ENCODE data around the gene TOM1. TPM values are rescaled to one million over a fixed set of nuclear protein-coding genes. Genes with fewer than 3 reads are reported as not detected.

Gene TOM1
- total RNA-seq, 1 experiment from 2014 or later = 22.3 TPM

- Histone ChIP-seq H3K23ac (ENCODE audit: insufficient read length, low read depth, low read length) (no peak overlapping the region), H2BK120ac (ENCODE audit: low read depth, low read length, poor library complexity, severe bottlenecking) (no peak overlapping the region), H2AFZ (ENCODE audit: low read length) (no peak overlapping the region), H3K18ac (ENCODE audit: insufficient read length, low read depth, low read length) (no peak overlapping the region), H3K4me1 (ENCODE audit: insufficient read depth, low read length) (peaks cover 9% of the 10 kb centered on the region; the same call in 1 of the 2 replicates), H3K14ac (ENCODE audit: insufficient read depth, low read length) (no peak overlapping the region), H3K79me2 (ENCODE audit: insufficient read depth, low read length) (no peaks in the 10 kb centered on the region), H3K4ac (ENCODE audit: low read depth, low read length) (no peak overlapping the region), H2AK5ac (ENCODE audit: insufficient read length, low read length) (peak overlapping the region; percentile 25), H2BK15ac (ENCODE audit: low read depth, low read length) (no peak overlapping the region), H3T11ph (ENCODE audit: low read length) (no peak overlapping the region), H2BK20ac (ENCODE audit: low read depth, low read length, poor library complexity, severe bottlenecking) (no peak overlapping the region), H3K9ac (ENCODE audit: extremely low read depth, insufficient read length, low read length) (no peak overlapping the region), H4K5ac (ENCODE audit: insufficient read length, low read depth, low read length) (no peak overlapping the region), H3K27ac (ENCODE audit: insufficient read length, low read depth, low read length) (no peak overlapping the region), H2BK5ac (ENCODE audit: insufficient read length, low read length) (no peak overlapping the region), H3K4me2 (ENCODE audit: insufficient read depth, insufficient read length, low read length) (no peak overlapping the region), H4K8ac (replicated peaks; ENCODE audit: insufficient read length, low read depth, low read length) (no peak overlapping the region), H3K27me3 (ENCODE audit: insufficient read depth, low read length) (no peaks in the 10 kb centered on the region), H4K91ac (ENCODE audit: insufficient read length, low read depth, low read length) (no peak overlapping the region), H3K79me1 (ENCODE audit: insufficient read depth, low read depth, low read length, poor library complexity, severe bottlenecking) (no peaks in the 10 kb centered on the region), H2BK12ac (ENCODE audit: insufficient read length, low read depth, low read length) (no peak overlapping the region), H3K23me2 (ENCODE audit: insufficient read length, low read depth, low read length, poor library complexity, severe bottlenecking) (peaks cover 7% of the 10 kb centered on the region), H3K56ac (ENCODE audit: insufficient read length, low read depth, low read length) (no peak overlapping the region), H4K20me1 (ENCODE audit: control insufficient read depth, insufficient read depth, insufficient read length) (no peaks in the 10 kb centered on the region), H3K9me3 (ENCODE audit: control insufficient read depth, low read depth, low read length) (no peaks in the 10 kb centered on the region)
- no CpG with 5 or more reads among the region's 6 CpGs for WGBS (ENCODE audit: extremely low coverage, insufficient read length, low lambda C conversion rate)
- no peak overlapping the region; a peak in 1 of 7 replicates for H3K27ac Mint-ChIP-seq
- DNase-seq = no peak
- no peaks in the 10 kb centered on the region; a peak in 1 of 5 replicates for H3K9me3 Mint-ChIP-seq
- H3K36me3 Mint-ChIP-seq (ENCODE audit: insufficient read depth in 1 of 3, low read depth in 3 of 3) = peaks cover 0 to 21% (median 3%) of the 10 kb centered on the region in 3 experiments; a peak in 4 of 7 replicates
- H3K4me3 Mint-ChIP-seq = peak overlapping the region in 1 of 2 experiments; percentile 66; a peak in 1 of 5 replicates
- TF ChIP-seq, protein P1, sequence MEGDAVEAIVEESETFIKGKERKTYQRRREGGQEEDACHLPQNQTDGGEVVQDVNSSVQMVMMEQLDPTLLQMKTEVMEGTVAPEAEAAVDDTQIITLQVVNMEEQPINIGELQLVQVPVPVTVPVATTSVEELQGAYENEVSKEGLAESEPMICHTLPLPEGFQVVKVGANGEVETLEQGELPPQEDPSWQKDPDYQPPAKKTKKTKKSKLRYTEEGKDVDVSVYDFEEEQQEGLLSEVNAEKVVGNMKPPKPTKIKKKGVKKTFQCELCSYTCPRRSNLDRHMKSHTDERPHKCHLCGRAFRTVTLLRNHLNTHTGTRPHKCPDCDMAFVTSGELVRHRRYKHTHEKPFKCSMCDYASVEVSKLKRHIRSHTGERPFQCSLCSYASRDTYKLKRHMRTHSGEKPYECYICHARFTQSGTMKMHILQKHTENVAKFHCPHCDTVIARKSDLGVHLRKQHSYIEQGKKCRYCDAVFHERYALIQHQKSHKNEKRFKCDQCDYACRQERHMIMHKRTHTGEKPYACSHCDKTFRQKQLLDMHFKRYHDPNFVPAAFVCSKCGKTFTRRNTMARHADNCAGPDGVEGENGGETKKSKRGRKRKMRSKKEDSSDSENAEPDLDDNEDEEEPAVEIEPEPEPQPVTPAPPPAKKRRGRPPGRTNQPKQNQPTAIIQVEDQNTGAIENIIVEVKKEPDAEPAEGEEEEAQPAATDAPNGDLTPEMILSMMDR (conservative IDR thresholded peaks at IDR 0.05) = no peak
- H3K27me3 Mint-ChIP-seq (ENCODE audit: low read depth) = peaks cover 1% of the 10 kb centered on the region; the same call in 1 of the 2 replicates
- peaks cover 54 to 64% of the 10 kb centered on the region in 2 experiments for H3K4me1 Mint-ChIP-seq
These were observed 80.3 kb downstream of the TOM1 start for GRCh38 chr22:35380013-35380412.
